Activated CD4-positive, alpha-beta T cell treated with anti-CD3 and anti-CD28 coated beads for 24 hours (primary cell): ENCODE measurements around the gene LRP3.
"Not testable (repeated sequence)": the region's sequence is repeated elsewhere in the genome, so short reads cannot be mapped to it uniquely, and the experiment has no call there.

ENCODE experiments used
- DNase-seq, 2 donors: peaks; one replicate each; pipeline ENCODE4 v3.0.0-alpha.2; 2020; ENCODE audit warnings: low read depth in 2 of 2

LRP3 gene

GRCh38 chr19:33193865-33194362 lies at the start of gene LRP3:
LRP3 (plus strand) TSS chr19:33194330; CDS start chr19:33194786, 456 bp downstream.
- DNase-seq = no peak

- no peak for DNase-seq
Observed at GRCh38 chr19:33146209-33146608, 47.9 kb upstream of the LRP3 start.

GRCh38 chr19:33147538-33147937 lies 46.6 kb upstream of the LRP3 start:
- no peak for DNase-seq

GRCh38 chr19:33150852-33151518 lies 43.1 kb upstream of the LRP3 start:
- DNase-seq = no peak

- no peak for DNase-seq
Observed at GRCh38 chr19:33152176-33152575, 42.0 kb upstream of the LRP3 start.

GRCh38 chr19:33152625-33153024 lies 41.5 kb upstream of the LRP3 start:
- not testable (repeated sequence) for DNase-seq

- not testable (repeated sequence) for DNase-seq
Observed at GRCh38 chr19:33154313-33154712, 39.8 kb upstream of the LRP3 start.

GRCh38 chr19:33156334-33156733 lies 37.8 kb upstream of the LRP3 start:
- DNase-seq = no peak

GRCh38 chr19:33157906-33158305 lies 36.2 kb upstream of the LRP3 start:
- DNase-seq = no peak

GRCh38 chr19:33158365-33158764 lies 35.8 kb upstream of the LRP3 start:
- no peak for DNase-seq

- DNase-seq = no peak
Observed at GRCh38 chr19:33159149-33159548, 35.0 kb upstream of the LRP3 start.

- no peak for DNase-seq
Observed at GRCh38 chr19:33159893-33160292, 34.2 kb upstream of the LRP3 start.

- no peak for DNase-seq
Observed at GRCh38 chr19:33161201-33161600, 32.9 kb upstream of the LRP3 start.

GRCh38 chr19:33163481-33163880 lies 30.6 kb upstream of the LRP3 start:
- DNase-seq = no peak

GRCh38 chr19:33166037-33166436 lies 28.1 kb upstream of the LRP3 start:
- not testable (repeated sequence) for DNase-seq

GRCh38 chr19:33167438-33167837 lies 26.7 kb upstream of the LRP3 start:
- no peak for DNase-seq

GRCh38 chr19:33168528-33168927 lies 25.6 kb upstream of the LRP3 start:
- DNase-seq = no peak

- DNase-seq = no peak
Observed at GRCh38 chr19:33171222-33171795, 22.8 kb upstream of the LRP3 start.

GRCh38 chr19:33171916-33172359 lies 22.2 kb upstream of the LRP3 start:
- DNase-seq = no peak

- no peak for DNase-seq
Observed at GRCh38 chr19:33174186-33174585, 19.9 kb upstream of the LRP3 start.

- no peak for DNase-seq
Observed at GRCh38 chr19:33175156-33175782, 18.9 kb upstream of the LRP3 start.

GRCh38 chr19:33175886-33176669 lies 18.1 kb upstream of the LRP3 start:
- DNase-seq = peak in 1 of 2 donors; percentile 8
